Endothelial cell of umbilical vein (primary cell): ENCODE results near the gene TLX1.

Experiments
- EZH2 ChIP-seq: IDR thresholded peaks from 2 replicates; pipeline ENCODE4 v1.6.1; 2012; ENCODE audit warnings: borderline replicate concordance, low read depth, mild to moderate bottlenecking, moderate library complexity, low read length, inconsistent platforms; ENCODE audit not compliant: severe bottlenecking
- FOS ChIP-seq: IDR thresholded peaks from 2 replicates; pipeline ENCODE4 v1.6.1; 2011; ENCODE audit warnings: mild to moderate bottlenecking, low read length, moderate library complexity, borderline replicate concordance; ENCODE audit not compliant: insufficient read depth
- JUN ChIP-seq: IDR thresholded peaks from 2 replicates; pipeline ENCODE4 v1.6.1; 2011; ENCODE audit warnings: borderline replicate concordance, low read depth; ENCODE audit not compliant: insufficient read length, insufficient read depth
- POLR2A ChIP-seq: IDR thresholded peaks from 2 replicates; pipeline ENCODE4 v1.6.1; 2012; ENCODE audit warnings: low read depth, mild to moderate bottlenecking, control low read depth, low read length
- POLR2AphosphoS5 ChIP-seq: IDR thresholded peaks from 2 replicates; pipeline ENCODE4 v1.6.1; 2012; ENCODE audit warnings: low read depth, mild to moderate bottlenecking, control low read depth, low read length, moderate library complexity; ENCODE audit not compliant: insufficient read depth
- TF ChIP-seq, protein P1 (sequence below), 2 donors: IDR thresholded peaks; 1 replicate in 1 of 2; 2 replicates in 1 of 2; pipeline ENCODE4 v1.5.1; 2011; ENCODE audit warnings: low read length in 2 of 2, mild to moderate bottlenecking in 2 of 2, moderate library complexity in 2 of 2, control low read depth in 1 of 2, inconsistent platforms in 1 of 2, low read depth in 1 of 2; ENCODE audit not compliant: insufficient read depth in 1 of 2; ENCODE audit errors: extremely low read depth in 1 of 2
- TF ChIP-seq, protein P2 (sequence below): IDR thresholded peaks from 2 replicates; pipeline ENCODE4 v1.6.1; 2011; ENCODE audit not compliant: insufficient read depth, insufficient read length

DNA sequence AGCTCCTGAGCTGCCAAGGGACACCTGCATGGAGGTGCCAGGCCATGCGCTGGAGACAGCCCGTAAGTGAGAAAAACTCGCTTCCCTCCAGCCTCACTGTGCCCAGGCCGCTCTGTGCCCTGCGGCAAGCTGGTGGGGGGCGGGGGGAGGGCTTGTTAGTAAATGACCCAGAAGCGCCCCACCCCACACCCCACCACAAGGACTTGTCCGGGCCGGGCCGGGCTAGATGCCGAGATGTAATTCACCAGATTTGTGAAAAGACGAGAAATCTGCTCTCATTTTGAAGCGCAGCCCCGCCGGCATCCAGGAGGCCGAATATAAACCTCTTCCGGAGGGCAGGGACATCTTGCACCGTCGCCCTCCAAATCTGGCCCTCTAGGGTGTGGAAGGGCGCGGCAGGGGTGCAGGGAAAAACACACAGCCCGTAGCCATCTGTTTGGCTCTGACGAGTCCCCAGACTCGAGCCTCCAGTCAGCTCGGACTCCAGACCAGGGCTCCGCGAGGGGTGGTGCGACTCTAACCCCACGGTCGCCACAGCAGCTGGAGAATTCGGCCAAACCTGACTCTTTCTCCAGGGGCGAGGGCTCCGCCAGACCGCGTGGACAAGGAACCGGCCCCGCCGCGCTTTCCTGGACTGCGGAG, 14.8 kb downstream of the TLX1 start:
- TF ChIP-seq EZH2, result peak; percentile 89
- TF ChIP-seq, protein P1, sequence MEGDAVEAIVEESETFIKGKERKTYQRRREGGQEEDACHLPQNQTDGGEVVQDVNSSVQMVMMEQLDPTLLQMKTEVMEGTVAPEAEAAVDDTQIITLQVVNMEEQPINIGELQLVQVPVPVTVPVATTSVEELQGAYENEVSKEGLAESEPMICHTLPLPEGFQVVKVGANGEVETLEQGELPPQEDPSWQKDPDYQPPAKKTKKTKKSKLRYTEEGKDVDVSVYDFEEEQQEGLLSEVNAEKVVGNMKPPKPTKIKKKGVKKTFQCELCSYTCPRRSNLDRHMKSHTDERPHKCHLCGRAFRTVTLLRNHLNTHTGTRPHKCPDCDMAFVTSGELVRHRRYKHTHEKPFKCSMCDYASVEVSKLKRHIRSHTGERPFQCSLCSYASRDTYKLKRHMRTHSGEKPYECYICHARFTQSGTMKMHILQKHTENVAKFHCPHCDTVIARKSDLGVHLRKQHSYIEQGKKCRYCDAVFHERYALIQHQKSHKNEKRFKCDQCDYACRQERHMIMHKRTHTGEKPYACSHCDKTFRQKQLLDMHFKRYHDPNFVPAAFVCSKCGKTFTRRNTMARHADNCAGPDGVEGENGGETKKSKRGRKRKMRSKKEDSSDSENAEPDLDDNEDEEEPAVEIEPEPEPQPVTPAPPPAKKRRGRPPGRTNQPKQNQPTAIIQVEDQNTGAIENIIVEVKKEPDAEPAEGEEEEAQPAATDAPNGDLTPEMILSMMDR (IDR thresholded peaks at IDR 0.05; ENCODE audit: extremely low read depth in 1 of 2, insufficient read depth in 1 of 2, low read depth in 1 of 2, low read length in 2 of 2), result no peak
- no peak for TF ChIP-seq JUN
- no peak for TF ChIP-seq POLR2AphosphoS5
- no peak for TF ChIP-seq POLR2A
- TF ChIP-seq, protein P2, sequence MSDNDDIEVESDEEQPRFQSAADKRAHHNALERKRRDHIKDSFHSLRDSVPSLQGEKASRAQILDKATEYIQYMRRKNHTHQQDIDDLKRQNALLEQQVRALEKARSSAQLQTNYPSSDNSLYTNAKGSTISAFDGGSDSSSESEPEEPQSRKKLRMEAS, result no peak
- TF ChIP-seq FOS, result no peak
